22Rv1 (cell line): ENCODE results near the gene CNST.

ENCODE experiments used
- H3K27ac ChIP-seq: fragments of 450-650 bp; 2 replicates; pipeline ENCODE4 v1.5.1; 2017
- CTCF ChIP-seq: fragments of 450-650 bp; IDR thresholded peaks from 2 replicates; pipeline ENCODE4 v1.5.1; 2017; ENCODE audit warnings: mild to moderate bottlenecking
- ZFX ChIP-seq: fragments of 450-650 bp; IDR thresholded peaks from 2 replicates; pipeline ENCODE4 v1.6.1; 2017; ENCODE audit warnings: antibody characterized with exemption, borderline replicate concordance

Gene CNST

GRCh38 chr1:246608616-246609376 is 42.5 kb downstream of the CNST start:
- H3K27ac ChIP-seq = peak overlapping the region; percentile 94
- no peak for TF ChIP-seq ZFX
- peak; percentile 45 for TF ChIP-seq CTCF

GRCh38 chr1:246609632-246610031 is 43.4 kb downstream of the CNST start:
- peak overlapping the region; percentile 94 for H3K27ac ChIP-seq
- TF ChIP-seq ZFX = no peak
- TF ChIP-seq CTCF = no peak

GRCh38 chr1:246613096-246613758 is 47.0 kb downstream of the CNST start:
- TF ChIP-seq ZFX (no peak), CTCF (no peak)

GRCh38 chr1:246617156-246617555 is 50.9 kb downstream of the CNST start:
- TF ChIP-seq CTCF (no peak), ZFX (no peak)
- no peak overlapping the region for H3K27ac ChIP-seq

More at GRCh38 chr1:246613096-246613758, 47.0 kb downstream of the CNST start:
- no peak overlapping the region for H3K27ac ChIP-seq

- no peak overlapping the region for H3K27ac ChIP-seq
- TF ChIP-seq ZFX (no peak), CTCF (no peak)
Observed at GRCh38 chr1:246617768-246618167, 51.5 kb downstream of the CNST start.

- no peak for TF ChIP-seq ZFX
- no peak for TF ChIP-seq CTCF
- H3K27ac ChIP-seq = no peak overlapping the region
Observed at GRCh38 chr1:246618240-246618808, 52.1 kb downstream of the CNST start.
